PC-9 (cell line): Measurements from ENCODE around the gene CDC42BPG.

Source experiments
- EZH2 ChIP-seq: fragments of 200-600 bp; sonication (generic); IDR thresholded peaks from 2 replicates; pipeline ENCODE4 v1.8.0; 2017; ENCODE audit warnings: antibody characterized with exemption, low read depth
- TF ChIP-seq, protein P1 (sequence below): fragments of 200-600 bp; sonication (generic); conservative IDR thresholded peaks from 2 replicates; pipeline ENCODE4 v1.6.1; 2017; ENCODE audit warnings: mixed run types, antibody characterized with exemption, mild to moderate bottlenecking, moderate library complexity

DNA sequence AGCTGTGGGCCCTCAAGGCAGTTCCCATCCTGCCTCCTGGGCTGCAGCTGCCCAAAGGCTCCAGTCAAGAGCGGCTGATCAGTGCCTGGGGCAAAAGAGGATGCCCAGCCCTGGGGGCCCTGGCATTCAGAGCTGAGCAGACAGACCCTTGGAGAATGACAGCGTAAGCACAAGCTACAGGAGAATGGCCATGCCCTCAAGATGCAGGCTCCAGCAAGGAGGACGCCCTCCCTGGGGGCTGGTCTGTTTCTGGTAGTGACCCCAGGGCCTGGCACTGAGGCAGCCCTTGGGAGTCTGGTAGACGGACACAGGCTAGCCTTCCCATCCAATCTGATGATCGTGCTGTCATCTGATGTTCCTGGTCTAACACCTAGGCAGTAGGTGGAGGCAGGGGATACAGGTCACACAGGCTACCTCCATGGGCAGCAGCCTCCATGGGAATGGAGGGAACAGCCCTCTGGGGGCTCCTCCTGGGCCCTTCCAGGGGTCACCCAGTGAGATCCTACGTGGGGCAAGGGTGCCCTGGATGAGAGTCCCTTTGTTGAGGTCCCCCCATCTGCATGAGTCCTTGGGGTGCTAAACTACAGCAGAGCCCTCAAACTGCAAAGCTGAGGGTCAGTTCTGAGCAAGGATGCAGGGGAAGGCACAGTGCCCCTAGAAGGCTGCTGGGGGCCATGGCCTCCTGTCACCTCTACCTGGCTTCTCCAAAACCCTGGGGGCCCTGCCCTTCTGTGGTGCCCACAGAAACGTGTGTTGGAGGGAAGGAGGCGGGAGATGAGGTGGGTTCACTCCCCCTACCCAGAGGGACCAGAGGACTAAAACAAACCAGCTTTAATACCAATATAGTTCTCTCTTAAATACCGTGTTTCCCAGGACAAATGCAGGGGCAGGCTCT, 55.9 kb downstream of the CDC42BPG start:
- TF ChIP-seq, protein P1, sequence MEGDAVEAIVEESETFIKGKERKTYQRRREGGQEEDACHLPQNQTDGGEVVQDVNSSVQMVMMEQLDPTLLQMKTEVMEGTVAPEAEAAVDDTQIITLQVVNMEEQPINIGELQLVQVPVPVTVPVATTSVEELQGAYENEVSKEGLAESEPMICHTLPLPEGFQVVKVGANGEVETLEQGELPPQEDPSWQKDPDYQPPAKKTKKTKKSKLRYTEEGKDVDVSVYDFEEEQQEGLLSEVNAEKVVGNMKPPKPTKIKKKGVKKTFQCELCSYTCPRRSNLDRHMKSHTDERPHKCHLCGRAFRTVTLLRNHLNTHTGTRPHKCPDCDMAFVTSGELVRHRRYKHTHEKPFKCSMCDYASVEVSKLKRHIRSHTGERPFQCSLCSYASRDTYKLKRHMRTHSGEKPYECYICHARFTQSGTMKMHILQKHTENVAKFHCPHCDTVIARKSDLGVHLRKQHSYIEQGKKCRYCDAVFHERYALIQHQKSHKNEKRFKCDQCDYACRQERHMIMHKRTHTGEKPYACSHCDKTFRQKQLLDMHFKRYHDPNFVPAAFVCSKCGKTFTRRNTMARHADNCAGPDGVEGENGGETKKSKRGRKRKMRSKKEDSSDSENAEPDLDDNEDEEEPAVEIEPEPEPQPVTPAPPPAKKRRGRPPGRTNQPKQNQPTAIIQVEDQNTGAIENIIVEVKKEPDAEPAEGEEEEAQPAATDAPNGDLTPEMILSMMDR = no peak
- TF ChIP-seq EZH2 = no peak
